Body of pancreas (tissue), 4 donors: ENCODE measurements around the gene PFKFB1.

Source experiments
- CTCF ChIP-seq, 7 experiments: fragments of 450-650 bp in 4 of 7; fragments of 200-600 bp in 3 of 7; sonication (generic) in 3 of 7; IDR thresholded peaks; one replicate each; pipeline ENCODE4 v1.5.1; 2016 to 2019; ENCODE audit warnings: antibody characterized with exemption in 7 of 7
- POLR2A ChIP-seq, 3 donors: fragments of 450-650 bp; IDR thresholded peaks; one replicate each; pipeline ENCODE4 v1.6.1; 2016; ENCODE audit warnings: antibody characterized with exemption in 3 of 3, mild to moderate bottlenecking in 2 of 3

GRCh38 chrX:55007656-55008055 lies 13.7 kb upstream of the PFKFB1 start:
- TF ChIP-seq CTCF (IDR thresholded peaks at IDR 0.05) (no peak), POLR2A (IDR thresholded peaks at IDR 0.05) (no peak)
